Fibroblast of lung (primary cell): ENCODE results near the gene PAPOLG.

Source experiments
- CTCF ChIP-seq, 2 donors: IDR thresholded peaks in 1 of 2; conservative IDR thresholded peaks in 1 of 2; 1 replicate in 1 of 2; 2 replicates in 1 of 2; pipeline ENCODE4 v1.5.1; 2011 to 2012; ENCODE audit warnings: low read length in 2 of 2, control low read depth in 1 of 2, inconsistent platforms in 1 of 2, low read depth in 1 of 2, mild to moderate bottlenecking in 1 of 2
- EZH2 ChIP-seq: IDR thresholded peaks from 2 replicates; pipeline ENCODE4 v1.5.1; 2012; ENCODE audit warnings: low read length, control low read depth, mild to moderate bottlenecking; ENCODE audit errors: missing control alignments

GRCh38 chr2:60821587-60822302 lies 65.7 kb downstream of the PAPOLG start:
- TF ChIP-seq CTCF (conservative IDR thresholded peaks at IDR 0.05 in 1 of 2, IDR thresholded peaks at IDR 0.05 in 1 of 2; ENCODE audit: low read depth in 1 of 2, low read length in 2 of 2), result no peak
- no peak for TF ChIP-seq EZH2
